K562 (cell line): ENCODE data around the gene PRRC2A. TPM values are rescaled to one million over a fixed set of nuclear protein-coding genes. Genes with fewer than 3 reads are reported as not detected.

Experiments used
- BDP1 ChIP-seq: IDR thresholded peaks from 3 replicates; pipeline ENCODE4 v1.6.1; 2011; ENCODE audit not compliant: insufficient read length, insufficient read depth
- CBFA2T3 ChIP-seq: fragments of 450-650 bp; IDR thresholded peaks from 2 replicates; pipeline ENCODE4 v1.6.1; 2017
- CXXC5 ChIP-seq: fragments of 250-450 bp; sonication (Bioruptor Pico); IDR thresholded peaks from 2 replicates; pipeline ENCODE4 v1.8.0; 2022; ENCODE audit warnings: inconsistent platforms, mild to moderate bottlenecking, moderate library complexity
- DDX20 ChIP-seq: fragments of 450-650 bp; IDR thresholded peaks from 2 replicates; pipeline ENCODE4 v1.6.1; 2016; ENCODE audit warnings: missing genetic modification characterization, low read depth, mild to moderate bottlenecking, missing compliant biosample characterization, moderate library complexity
- ESRRB ChIP-seq: fragments of 250-450 bp; sonication (Bioruptor Pico); IDR thresholded peaks from 2 replicates; pipeline ENCODE4 v1.5.0; 2020; ENCODE audit warnings: mild to moderate bottlenecking, moderate library complexity, borderline replicate concordance
- HSF4 ChIP-seq: fragments of 250-450 bp; sonication (Bioruptor Pico); IDR thresholded peaks from 2 replicates; pipeline ENCODE4 v2.1.2; 2022; ENCODE audit warnings: mild to moderate bottlenecking, moderate library complexity, borderline replicate concordance
- KDM5B ChIP-seq: fragments of 200-600 bp; sonication (generic); IDR thresholded peaks from 2 replicates; pipeline ENCODE4 v1.6.1; 2012; ENCODE audit warnings: low read depth, mild to moderate bottlenecking, moderate library complexity, low read length, control low read depth, inconsistent platforms; ENCODE audit not compliant: insufficient replicate concordance
- OTX1 ChIP-seq: fragments of 450-650 bp; formaldehyde crosslinking; IDR thresholded peaks from 2 replicates; pipeline ENCODE4 v1.4.0; 2022; ENCODE audit warnings: mild to moderate bottlenecking
- POLR2G ChIP-seq: fragments of 200-400 bp; formaldehyde crosslinking; IDR thresholded peaks from 2 replicates; pipeline ENCODE4 v1.6.1; 2017; ENCODE audit warnings: low read depth, mild to moderate bottlenecking, antibody characterized with exemption, low read length, moderate library complexity
- POLR2H ChIP-seq: IDR thresholded peaks from 2 replicates; pipeline ENCODE4 v1.6.1; 2016; ENCODE audit warnings: missing genetic modification characterization, low read depth, mild to moderate bottlenecking, control low read depth, missing compliant biosample characterization, moderate library complexity
- PTTG1 ChIP-seq: fragments of 450-650 bp; IDR thresholded peaks from 2 replicates; pipeline ENCODE4 v1.6.1; 2016; ENCODE audit warnings: low read depth, mild to moderate bottlenecking, missing genetic modification characterization, missing compliant biosample characterization
- PURB ChIP-seq: sonication (generic); formaldehyde crosslinking; IDR thresholded peaks from 2 replicates; pipeline ENCODE4 v1.9.0; 2021; ENCODE audit warnings: low read depth, mild to moderate bottlenecking, missing genetic modification reagents
- RBBP5 ChIP-seq: fragments of 200-600 bp; sonication (generic); IDR thresholded peaks from 2 replicates; pipeline ENCODE4 v1.6.1; 2012; ENCODE audit warnings: borderline replicate concordance, mild to moderate bottlenecking, low read length, control low read depth, inconsistent platforms; ENCODE audit not compliant: insufficient read depth, poor library complexity, severe bottlenecking
- RBM22 ChIP-seq: fragments of 200-400 bp; formaldehyde crosslinking; IDR thresholded peaks from 2 replicates; pipeline ENCODE4 v1.6.1; 2018; ENCODE audit warnings: low read length, low read depth; ENCODE audit not compliant: poor library complexity, severe bottlenecking
- TAF7 ChIP-seq: fragments of 450-650 bp; IDR thresholded peaks from 2 replicates; pipeline ENCODE4 v1.6.1; 2016; ENCODE audit warnings: missing genetic modification characterization, missing compliant biosample characterization
- ZNF134 ChIP-seq: fragments of 250-450 bp; sonication (Bioruptor Pico); conservative IDR thresholded peaks from 2 replicates; pipeline ENCODE4 v1.4.0; 2020
- ZNF444 ChIP-seq: fragments of 250-450 bp; sonication (Bioruptor Pico); IDR thresholded peaks from 2 replicates; pipeline ENCODE4 v1.4.0; 2020; ENCODE audit warnings: mild to moderate bottlenecking, moderate library complexity
- ZNF512 ChIP-seq: IDR thresholded peaks from 2 replicates; pipeline ENCODE4 v1.6.1; 2016; ENCODE audit warnings: missing genetic modification characterization, missing compliant biosample characterization
- polyA plus RNA-seq, 8 experiments: library from polyadenylated mRNA; depleted of rRNA in 4 of 8; stranded (reverse) in 5 of 8; unstranded in 3 of 8; fragments of >200 nt; fragmentation: Nextera tagmentation in 2 of 8; fragmentation: Illumina TruSeq in 1 of 8; extraction: Ambion mirVana in 2 of 8; extraction: Trizol in 1 of 8; gene quantifications; 2 replicates each; pipeline versions ENCODE4 v1.2.1 to v1.2.3, GENCODE V29; 2011 to 2014; ENCODE audit warnings: inconsistent platforms in 1 of 8, missing spikeins in 1 of 8
- total RNA-seq, 7 experiments: library from RNA; depleted of rRNA in 6 of 7; stranded (reverse); fragments of >200 nt in 6 of 7; fragmentation: Illumina TruSeq in 2 of 7; extraction: Trizol in 2 of 7; gene quantifications; 2 replicates each; pipeline versions ENCODE4 v1.2.1 to v1.2.3, GENCODE V29; 2011 to 2021; ENCODE audit warnings: low replicate concordance in 1 of 7
- TF ChIP-seq, protein P1 (sequence below): fragments of 250-450 bp; sonication (Bioruptor Pico); IDR thresholded peaks from 2 replicates; pipeline ENCODE4 v1.9.0; 2021; ENCODE audit warnings: mild to moderate bottlenecking
- TF ChIP-seq, protein P2 (sequence below): fragments of 250-450 bp; sonication (Bioruptor Pico); IDR thresholded peaks from 2 replicates; pipeline ENCODE4 v1.4.0; 2020; ENCODE audit warnings: mild to moderate bottlenecking
- TF ChIP-seq, protein P3 (sequence below): sonication (generic); formaldehyde crosslinking; IDR thresholded peaks from 2 replicates; pipeline ENCODE4 v1.8.0; 2022; ENCODE audit warnings: missing genetic modification reagents, mild to moderate bottlenecking, borderline replicate concordance
- TF ChIP-seq, protein P4 (sequence below), 2 experiments: fragments of 450-650 bp; IDR thresholded peaks; 2 replicates each; pipeline ENCODE4 v1.6.1; 2016

Gene PRRC2A
- total and polyA plus RNA-seq, 9 of the 15 experiments (the other 6 are each of a cell fraction or from before 2014, with no cell fraction given): 1.0 to 332 (median 63.0) TPM

DNA sequence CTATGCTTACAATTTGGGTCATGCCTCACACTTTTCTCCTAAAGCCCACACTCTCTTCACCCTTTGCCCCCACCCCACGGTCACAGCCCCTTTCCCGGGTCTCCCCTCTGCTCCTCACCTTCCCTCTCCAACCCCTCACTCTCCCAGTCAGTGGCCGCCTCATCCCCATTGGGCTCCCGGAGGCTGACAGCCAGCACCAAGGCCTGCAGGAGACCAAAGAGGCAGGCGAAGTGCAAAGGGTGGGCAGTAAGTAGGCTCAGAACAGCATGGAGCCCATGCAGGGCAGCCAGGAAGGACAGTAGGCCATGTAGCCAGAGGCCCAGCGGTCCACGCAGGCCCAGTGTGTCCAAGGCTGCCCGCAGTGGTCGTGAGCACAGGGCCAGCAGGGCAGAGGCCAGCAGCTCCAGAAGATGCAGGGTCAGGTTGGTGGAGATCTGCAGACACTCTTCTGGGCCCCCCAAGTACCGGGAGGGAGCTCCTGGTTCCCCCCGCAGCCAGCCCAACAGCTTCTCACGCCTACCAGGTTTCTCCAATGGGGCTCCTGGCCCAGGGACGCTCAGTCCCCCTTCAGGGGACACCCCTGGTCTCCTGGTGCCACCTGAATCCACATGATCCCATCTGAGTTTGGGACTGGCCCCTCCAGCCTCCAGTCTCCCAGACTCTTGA, 38.6 kb downstream of the PRRC2A start (continued):
- TF ChIP-seq ZNF512 (tag): no peak
- no peak for TF ChIP-seq TAF7
- TF ChIP-seq, protein P1, sequence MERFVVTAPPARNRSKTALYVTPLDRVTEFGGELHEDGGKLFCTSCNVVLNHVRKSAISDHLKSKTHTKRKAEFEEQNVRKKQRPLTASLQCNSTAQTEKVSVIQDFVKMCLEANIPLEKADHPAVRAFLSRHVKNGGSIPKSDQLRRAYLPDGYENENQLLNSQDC (CRISPR knock-in tag): no peak
- TF ChIP-seq HSF4: no peak
- TF ChIP-seq PTTG1: no peak
- TF ChIP-seq PURB (CRISPR knock-in tag): no peak
- no peak for TF ChIP-seq ESRRB (CRISPR knock-in tag)
- TF ChIP-seq KDM5B: no peak
- TF ChIP-seq BDP1: no peak
- TF ChIP-seq, protein P2, sequence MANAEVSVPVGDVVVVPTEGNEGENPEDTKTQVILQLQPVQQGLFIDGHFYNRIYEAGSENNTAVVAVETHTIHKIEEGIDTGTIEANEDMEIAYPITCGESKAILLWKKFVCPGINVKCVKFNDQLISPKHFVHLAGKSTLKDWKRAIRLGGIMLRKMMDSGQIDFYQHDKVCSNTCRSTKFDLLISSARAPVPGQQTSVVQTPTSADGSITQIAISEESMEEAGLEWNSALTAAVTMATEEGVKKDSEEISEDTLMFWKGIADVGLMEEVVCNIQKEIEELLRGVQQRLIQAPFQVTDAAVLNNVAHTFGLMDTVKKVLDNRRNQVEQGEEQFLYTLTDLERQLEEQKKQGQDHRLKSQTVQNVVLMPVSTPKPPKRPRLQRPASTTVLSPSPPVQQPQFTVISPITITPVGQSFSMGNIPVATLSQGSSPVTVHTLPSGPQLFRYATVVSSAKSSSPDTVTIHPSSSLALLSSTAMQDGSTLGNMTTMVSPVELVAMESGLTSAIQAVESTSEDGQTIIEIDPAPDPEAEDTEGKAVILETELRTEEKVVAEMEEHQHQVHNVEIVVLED (CRISPR knock-in tag): no peak
- TF ChIP-seq POLR2G: peak; percentile 86
- TF ChIP-seq OTX1: 0 out of 2 replicates have a peak, but pooled peaks have one; percentile 29
- no peak for TF ChIP-seq RBBP5
- no peak for TF ChIP-seq CXXC5 (CRISPR knock-in tag)
- no peak for TF ChIP-seq ZNF134 (CRISPR knock-in tag)
- TF ChIP-seq, protein P3, sequence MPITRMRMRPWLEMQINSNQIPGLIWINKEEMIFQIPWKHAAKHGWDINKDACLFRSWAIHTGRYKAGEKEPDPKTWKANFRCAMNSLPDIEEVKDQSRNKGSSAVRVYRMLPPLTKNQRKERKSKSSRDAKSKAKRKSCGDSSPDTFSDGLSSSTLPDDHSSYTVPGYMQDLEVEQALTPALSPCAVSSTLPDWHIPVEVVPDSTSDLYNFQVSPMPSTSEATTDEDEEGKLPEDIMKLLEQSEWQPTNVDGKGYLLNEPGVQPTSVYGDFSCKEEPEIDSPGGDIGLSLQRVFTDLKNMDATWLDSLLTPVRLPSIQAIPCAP (CRISPR knock-in tag): no peak
- TF ChIP-seq CBFA2T3: no peak
- TF ChIP-seq, protein P4, sequence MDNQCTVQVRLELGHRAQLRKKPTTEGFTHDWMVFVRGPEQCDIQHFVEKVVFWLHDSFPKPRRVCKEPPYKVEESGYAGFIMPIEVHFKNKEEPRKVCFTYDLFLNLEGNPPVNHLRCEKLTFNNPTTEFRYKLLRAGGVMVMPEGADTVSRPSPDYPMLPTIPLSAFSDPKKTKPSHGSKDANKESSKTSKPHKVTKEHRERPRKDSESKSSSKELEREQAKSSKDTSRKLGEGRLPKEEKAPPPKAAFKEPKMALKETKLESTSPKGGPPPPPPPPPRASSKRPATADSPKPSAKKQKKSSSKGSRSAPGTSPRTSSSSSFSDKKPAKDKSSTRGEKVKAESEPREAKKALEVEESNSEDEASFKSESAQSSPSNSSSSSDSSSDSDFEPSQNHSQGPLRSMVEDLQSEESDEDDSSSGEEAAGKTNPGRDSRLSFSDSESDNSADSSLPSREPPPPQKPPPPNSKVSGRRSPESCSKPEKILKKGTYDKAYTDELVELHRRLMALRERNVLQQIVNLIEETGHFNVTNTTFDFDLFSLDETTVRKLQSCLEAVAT (IDR thresholded peaks at IDR 0.05): no peak
- no peak for TF ChIP-seq POLR2H (tag)
- TF ChIP-seq RBM22: peak; percentile 85
- no peak for TF ChIP-seq DDX20 (tag)
- TF ChIP-seq ZNF444 (CRISPR knock-in tag): no peak
